ENCODE results near the gene FICD. TPM values are rescaled to one million over a fixed set of nuclear protein-coding genes. Genes with fewer than 3 reads are reported as not detected.

Gene FICD
- total and polyA plus RNA-seq, 2 of the 13 experiments (the other 11 are each of a cell fraction or from before 2014, with no cell fraction given): 0.99 to 3.0 TPM

DNA sequence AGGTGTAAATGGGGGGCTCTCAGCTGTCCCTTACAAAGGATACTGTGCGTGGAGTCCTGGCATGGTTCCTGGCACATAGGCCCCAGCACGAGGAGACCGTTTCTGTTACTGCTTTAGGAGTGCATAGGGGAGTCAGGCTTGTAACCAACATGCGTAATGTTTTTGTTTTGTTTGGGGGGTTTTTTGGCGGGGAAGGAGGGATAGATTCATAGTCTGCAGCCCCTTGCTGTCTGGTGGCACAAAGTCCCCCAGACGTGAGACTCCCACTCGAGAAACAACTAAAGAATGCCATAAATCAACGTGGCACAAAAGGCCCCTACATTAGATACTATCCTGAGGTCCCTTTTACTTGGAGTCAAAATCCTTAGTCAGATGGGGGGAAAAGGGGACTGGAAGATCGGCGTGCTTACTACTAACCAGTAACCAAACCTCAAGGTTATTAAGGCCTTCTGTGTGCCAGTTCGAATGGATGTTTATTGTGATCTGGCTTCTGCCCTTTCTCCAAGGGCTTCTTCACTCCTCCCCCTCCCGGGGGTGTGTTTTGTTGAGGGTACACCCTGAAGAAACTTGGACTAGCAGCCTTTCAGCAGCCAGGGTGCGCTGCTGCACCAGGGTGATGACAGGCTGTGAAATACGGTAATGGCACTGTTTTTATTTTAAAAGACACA, 48.2 kb downstream of the FICD start (continued):
- TF ChIP-seq ATF3 (CRISPR knock-in tag; IDR thresholded peaks at IDR 0.05) (0 out of 2 replicates have a peak, but pooled peaks have one; percentile 15), AGO2 (optimal IDR thresholded peaks at IDR 0.05; ENCODE audit: low read depth, low read length) (no peak), MYNN (CRISPR knock-in tag; IDR thresholded peaks at IDR 0.05; ENCODE audit: low read depth) (no peak), CCDC6 (CRISPR knock-in tag; IDR thresholded peaks at IDR 0.05) (no peak), BCL6 (CRISPR knock-in tag; IDR thresholded peaks at IDR 0.05) (no peak), ZHX1 (CRISPR knock-in tag; IDR thresholded peaks at IDR 0.05; ENCODE audit: low read depth) (no peak), CREB1 (IDR thresholded peaks at IDR 0.05) (no peak), CREB1 (CRISPR knock-in tag; IDR thresholded peaks at IDR 0.05) (0 out of 2 replicates have a peak, but pooled peaks have one; percentile 47), ZSCAN30 (CRISPR knock-in tag; IDR thresholded peaks at IDR 0.05) (no peak), PHB2 (IDR thresholded peaks at IDR 0.05; ENCODE audit: partially characterized antibody) (no peak), ZNF501 (CRISPR knock-in tag; IDR thresholded peaks at IDR 0.05) (no peak; the same call in 1 of the 2 replicates), MTA3 (CRISPR knock-in tag; IDR thresholded peaks at IDR 0.05) (no peak), STAT5B (CRISPR knock-in tag; IDR thresholded peaks at IDR 0.05) (no peak), YEATS2 (CRISPR knock-in tag; IDR thresholded peaks at IDR 0.05; ENCODE audit: borderline replicate concordance) (no peak), ZNF784 (CRISPR knock-in tag; IDR thresholded peaks at IDR 0.05; ENCODE audit: borderline replicate concordance) (no peak), ZNF83 (CRISPR knock-in tag; IDR thresholded peaks at IDR 0.05; ENCODE audit: borderline replicate concordance) (no peak), ARNT2 (CRISPR knock-in tag; IDR thresholded peaks at IDR 0.05; ENCODE audit: low read depth) (no peak), KLF11 (CRISPR knock-in tag; IDR thresholded peaks at IDR 0.05) (peak; percentile 42; the same call in 1 of the 2 replicates), REXO4 (CRISPR knock-in tag; IDR thresholded peaks at IDR 0.05; ENCODE audit: borderline replicate concordance) (no peak), ZFYVE20 (CRISPR knock-in tag; IDR thresholded peaks at IDR 0.05; ENCODE audit: borderline replicate concordance, low read depth) (no peak), IKZF4 (CRISPR knock-in tag; IDR thresholded peaks at IDR 0.05; ENCODE audit: borderline replicate concordance, low read depth, not compliant biosample characterization) (no peak)
- TF ChIP-seq, protein P1, sequence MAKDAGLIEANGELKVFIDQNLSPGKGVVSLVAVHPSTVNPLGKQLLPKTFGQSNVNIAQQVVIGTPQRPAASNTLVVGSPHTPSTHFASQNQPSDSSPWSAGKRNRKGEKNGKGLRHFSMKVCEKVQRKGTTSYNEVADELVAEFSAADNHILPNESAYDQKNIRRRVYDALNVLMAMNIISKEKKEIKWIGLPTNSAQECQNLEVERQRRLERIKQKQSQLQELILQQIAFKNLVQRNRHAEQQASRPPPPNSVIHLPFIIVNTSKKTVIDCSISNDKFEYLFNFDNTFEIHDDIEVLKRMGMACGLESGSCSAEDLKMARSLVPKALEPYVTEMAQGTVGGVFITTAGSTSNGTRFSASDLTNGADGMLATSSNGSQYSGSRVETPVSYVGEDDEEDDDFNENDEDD (CRISPR knock-in tag; IDR thresholded peaks at IDR 0.05; ENCODE audit: borderline replicate concordance): no peak
- TF ChIP-seq, protein P2, sequence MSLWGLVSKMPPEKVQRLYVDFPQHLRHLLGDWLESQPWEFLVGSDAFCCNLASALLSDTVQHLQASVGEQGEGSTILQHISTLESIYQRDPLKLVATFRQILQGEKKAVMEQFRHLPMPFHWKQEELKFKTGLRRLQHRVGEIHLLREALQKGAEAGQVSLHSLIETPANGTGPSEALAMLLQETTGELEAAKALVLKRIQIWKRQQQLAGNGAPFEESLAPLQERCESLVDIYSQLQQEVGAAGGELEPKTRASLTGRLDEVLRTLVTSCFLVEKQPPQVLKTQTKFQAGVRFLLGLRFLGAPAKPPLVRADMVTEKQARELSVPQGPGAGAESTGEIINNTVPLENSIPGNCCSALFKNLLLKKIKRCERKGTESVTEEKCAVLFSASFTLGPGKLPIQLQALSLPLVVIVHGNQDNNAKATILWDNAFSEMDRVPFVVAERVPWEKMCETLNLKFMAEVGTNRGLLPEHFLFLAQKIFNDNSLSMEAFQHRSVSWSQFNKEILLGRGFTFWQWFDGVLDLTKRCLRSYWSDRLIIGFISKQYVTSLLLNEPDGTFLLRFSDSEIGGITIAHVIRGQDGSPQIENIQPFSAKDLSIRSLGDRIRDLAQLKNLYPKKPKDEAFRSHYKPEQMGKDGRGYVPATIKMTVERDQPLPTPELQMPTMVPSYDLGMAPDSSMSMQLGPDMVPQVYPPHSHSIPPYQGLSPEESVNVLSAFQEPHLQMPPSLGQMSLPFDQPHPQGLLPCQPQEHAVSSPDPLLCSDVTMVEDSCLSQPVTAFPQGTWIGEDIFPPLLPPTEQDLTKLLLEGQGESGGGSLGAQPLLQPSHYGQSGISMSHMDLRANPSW (CRISPR knock-in tag; IDR thresholded peaks at IDR 0.05; ENCODE audit: borderline replicate concordance): no peak

Data from HepG2 (cell line).